IMR-90 (cell line): ENCODE results near the gene TBCE. TPM values are rescaled to one million over a fixed set of nuclear protein-coding genes. Genes with fewer than 3 reads are reported as not detected.
A peak's percentile ranks its signal among the peaks of the same experiment; 100 is the strongest.

Source experiments
- ATAC-seq: fragments of 200-7000 bp; cut with Tn5 transposase; 2 replicates; pipeline ENCODE4 v1.9.1; 2020; ENCODE audit warnings: low read depth, mild to moderate bottlenecking, moderate library complexity
- BruUV-seq: library from RNA; stranded (reverse); fragments of 400-500 nt; replicated peaks from 2 replicates; lab custom pipeline; 2021; lab: Mats Ljungman, UMichigan
- CTCF ChIA-PET: fragments of 300-600 bp; formaldehyde crosslinking; extraction: SDS; loops from one replicate; lab custom pipeline; 2021; ENCODE audit warnings: antibody characterized with exemption; lab: Yijun Ruan, JAX
- POLR2A ChIA-PET: fragments of 300-600 bp; sonication (Branson Sonifier 250); formaldehyde crosslinking; loops from one replicate; lab custom pipeline; 2022; ENCODE audit warnings: antibody characterized with exemption; ENCODE audit not compliant: unreplicated experiment; lab: Charles Lee
- DNase-seq: peaks from one replicate; pipeline ENCODE4 v3.0.0; 2013
- H2AFZ ChIP-seq: replicated peaks from 2 replicates; pipeline ENCODE3; 2013; ENCODE audit warnings: low read length, mild to moderate bottlenecking; ENCODE audit not compliant: poor library complexity
- H2AK5ac ChIP-seq: 2 replicates; pipeline ENCODE4 v1.6.1; 2013; ENCODE audit warnings: low read depth, low read length, inconsistent platforms
- H2AK9ac ChIP-seq: replicated peaks from 2 replicates; pipeline ENCODE3; 2013; ENCODE audit warnings: mild to moderate bottlenecking, low read depth, low read length, moderate library complexity; ENCODE audit not compliant: poor library complexity
- H2BK120ac ChIP-seq: 2 replicates; pipeline ENCODE4 v1.6.1; 2013; ENCODE audit warnings: low read depth, low read length, inconsistent platforms
- H2BK15ac ChIP-seq: 3 replicates; pipeline ENCODE4 v1.6.1; 2013; ENCODE audit warnings: low read depth, low read length, inconsistent platforms
- H2BK20ac ChIP-seq: 2 replicates; pipeline ENCODE4 v1.6.1; 2013; ENCODE audit warnings: low read depth, mild to moderate bottlenecking, inconsistent platforms, low read length, moderate library complexity
- H2BK5ac ChIP-seq: 2 replicates; pipeline ENCODE4 v1.6.1; 2013; ENCODE audit warnings: mild to moderate bottlenecking, low read depth, low read length, inconsistent platforms; ENCODE audit not compliant: poor library complexity, severe bottlenecking
- H3K14ac ChIP-seq: replicated peaks from 2 replicates; pipeline ENCODE4 v1.6.1; 2013; ENCODE audit warnings: low read depth, low read length, inconsistent platforms
- H3K18ac ChIP-seq: 2 replicates; pipeline ENCODE4 v1.6.1; 2013; ENCODE audit warnings: low read depth, low read length, control low read depth
- H3K23ac ChIP-seq: 2 replicates; pipeline ENCODE4 v1.6.1; 2013; ENCODE audit warnings: low read depth, low read length, inconsistent platforms
- H3K27ac ChIP-seq: 2 replicates; pipeline ENCODE4 v1.5.1; 2013; ENCODE audit warnings: mild to moderate bottlenecking, control low read depth, low read length; ENCODE audit not compliant: insufficient read depth
- H3K27me3 ChIP-seq: 2 replicates; pipeline ENCODE4 v1.6.1; 2013; ENCODE audit warnings: low read length; ENCODE audit not compliant: control insufficient read depth, insufficient read depth
- H3K36me3 ChIP-seq: 2 replicates; pipeline ENCODE4 v1.6.1; 2013; ENCODE audit warnings: low read length, mixed read lengths; ENCODE audit not compliant: control insufficient read depth, insufficient read depth
- H3K4ac ChIP-seq: 2 replicates; pipeline ENCODE4 v1.6.1; 2013; ENCODE audit warnings: low read depth, low read length, inconsistent platforms
- H3K4me1 ChIP-seq: 2 replicates; pipeline ENCODE4 v1.6.1; 2013; ENCODE audit warnings: low read length, mixed read lengths; ENCODE audit not compliant: control insufficient read depth, insufficient read depth
- H3K4me2 ChIP-seq: 2 replicates; pipeline ENCODE4 v1.6.1; 2013; ENCODE audit warnings: low read depth, mild to moderate bottlenecking, control low read depth, low read length, moderate library complexity
- H3K4me3 ChIP-seq: 2 replicates; pipeline ENCODE4 v1.5.1; 2013; ENCODE audit warnings: low read depth, mild to moderate bottlenecking, control low read depth, low read length, moderate library complexity; ENCODE audit not compliant: insufficient read depth
- H3K56ac ChIP-seq: 2 replicates; pipeline ENCODE4 v1.6.1; 2013; ENCODE audit warnings: low read length, inconsistent platforms; ENCODE audit not compliant: insufficient read depth; ENCODE audit errors: extremely low read depth
- H3K79me1 ChIP-seq, 2 experiments: 2 replicates each; pipeline ENCODE4 v1.6.1; 2013; ENCODE audit warnings: low read length in 2 of 2, inconsistent platforms in 1 of 2, low read depth in 1 of 2
- H3K9ac ChIP-seq: 2 replicates; pipeline ENCODE4 v1.6.1; 2013; ENCODE audit warnings: low read depth, low read length, control low read depth
- H3K9me1 ChIP-seq: 2 replicates; pipeline ENCODE4 v1.6.1; 2013; ENCODE audit warnings: low read length, inconsistent platforms; ENCODE audit not compliant: insufficient read depth
- H3K9me3 ChIP-seq: 2 replicates; pipeline ENCODE4 v1.6.1; 2013; ENCODE audit warnings: low read length; ENCODE audit not compliant: control insufficient read depth, insufficient read depth
- H4K20me1 ChIP-seq: 2 replicates; pipeline ENCODE4 v1.6.1; 2013; ENCODE audit warnings: low read length, inconsistent platforms; ENCODE audit not compliant: insufficient read depth
- H4K5ac ChIP-seq: 2 replicates; pipeline ENCODE4 v1.6.1; 2013; ENCODE audit warnings: mild to moderate bottlenecking, low read depth, low read length, control low read depth
- H4K8ac ChIP-seq, 2 experiments: 2 replicates each; pipeline ENCODE4 v1.6.1; 2013; ENCODE audit warnings: low read depth in 2 of 2, low read length in 2 of 2, control low read depth in 1 of 2, inconsistent platforms in 1 of 2
- H4K91ac ChIP-seq: 2 replicates; pipeline ENCODE4 v1.6.1; 2013; ENCODE audit warnings: low read depth, low read length, inconsistent platforms; ENCODE audit not compliant: insufficient read depth
- BHLHE40 ChIP-seq: fragments of 150-350 bp; IDR thresholded peaks from 2 replicates; pipeline ENCODE4 v1.6.1; 2016; ENCODE audit warnings: mild to moderate bottlenecking, low read depth, low read length
- CEBPB ChIP-seq: IDR thresholded peaks from 2 replicates; pipeline ENCODE4 v1.6.1; 2012; ENCODE audit warnings: low read depth, low read length, improper control_type of control experiment
- CHD1 ChIP-seq: IDR thresholded peaks from 2 replicates; pipeline ENCODE4 v1.6.1; 2012; ENCODE audit warnings: low read depth, low read length, improper control_type of control experiment
- CTCF ChIP-seq: conservative IDR thresholded peaks from 2 replicates; pipeline ENCODE4 v1.5.1; 2012; ENCODE audit warnings: mild to moderate bottlenecking, low read depth, low read length, improper control_type of control experiment
- ELK1 ChIP-seq: fragments of 150-350 bp; IDR thresholded peaks from 2 replicates; pipeline ENCODE4 v1.6.1; 2016; ENCODE audit warnings: low read depth, mild to moderate bottlenecking, low read length, moderate library complexity, borderline replicate concordance
- FOS ChIP-seq: fragments of 150-350 bp; IDR thresholded peaks from 2 replicates; pipeline ENCODE4 v1.6.1; 2016; ENCODE audit warnings: low read depth, low read length
- MAFK ChIP-seq: IDR thresholded peaks from 2 replicates; pipeline ENCODE4 v1.6.1; 2012; ENCODE audit warnings: low read depth, low read length, improper control_type of control experiment
- MAZ ChIP-seq: IDR thresholded peaks from 2 replicates; pipeline ENCODE4 v1.6.1; 2012; ENCODE audit warnings: low read depth, mild to moderate bottlenecking, low read length, improper control_type of control experiment, moderate library complexity, borderline replicate concordance
- MXI1 ChIP-seq: IDR thresholded peaks from 2 replicates; pipeline ENCODE4 v1.6.1; 2012; ENCODE audit warnings: low read depth, mild to moderate bottlenecking, low read length, moderate library complexity, borderline replicate concordance
- NFE2L2 ChIP-seq: fragments of 150-350 bp; IDR thresholded peaks from 2 replicates; pipeline ENCODE4 v1.6.1; 2016; ENCODE audit warnings: low read depth, mild to moderate bottlenecking, low read length
- POLR2A ChIP-seq: IDR thresholded peaks from 2 replicates; pipeline ENCODE4 v1.6.1; 2012; ENCODE audit warnings: mild to moderate bottlenecking, low read depth, low read length
- RAD21 ChIP-seq: IDR thresholded peaks from 2 replicates; pipeline ENCODE4 v1.6.1; 2012; ENCODE audit warnings: low read length, improper control_type of control experiment
- RCOR1 ChIP-seq: IDR thresholded peaks from 2 replicates; pipeline ENCODE4 v1.6.1; 2012; ENCODE audit warnings: mild to moderate bottlenecking, low read length, improper control_type of control experiment; ENCODE audit not compliant: insufficient replicate concordance
- RFX5 ChIP-seq: IDR thresholded peaks from 2 replicates; pipeline ENCODE4 v1.8.0; 2012; ENCODE audit warnings: low read depth, mild to moderate bottlenecking, low read length, moderate library complexity
- SMC3 ChIP-seq: fragments of 150-350 bp; IDR thresholded peaks from 2 replicates; pipeline ENCODE4 v1.6.1; 2016; ENCODE audit warnings: low read depth, mild to moderate bottlenecking, antibody characterized with exemption, low read length, moderate library complexity
- WGBS, 2 experiments: methylation state at CpG; one replicate each; pipeline versions ENCODE4 v1.1.5 to v1.1.7; 2013; ENCODE audit warnings: missing lambda C conversion rate in 2 of 2; ENCODE audit not compliant: insufficient read length in 1 of 2; ENCODE audit errors: extremely low coverage in 2 of 2; 5-methylcytosine and 5-hydroxymethylcytosine counted together
- dilution Hi-C: fragments of 300-500 bp; cut with HindIII; formaldehyde crosslinking; loops from one replicate; pipeline ENCODE4 v1.14.3; 2018; ENCODE audit warnings: low sequenced_read_pairs; ENCODE audit not compliant: unreplicated experiment
- in situ Hi-C: fragments of 300-500 bp; cut with MboI; formaldehyde crosslinking; loops from 3 replicates; pipeline ENCODE4 v1.14.3; 2019; ENCODE audit warnings: low sequenced_read_pairs, inconsistent platforms, mixed read lengths
- intact Hi-C: fragments of 100-400 bp; cut with micrococcal nuclease; formaldehyde crosslinking; loops from 2 replicates; pipeline ENCODE4 v1.10.0; 2022
- polyA plus RNA-seq, 3 experiments: library from polyadenylated mRNA; depleted of rRNA; stranded (reverse); fragments of >200 nt; gene quantifications; 2 replicates each; pipeline ENCODE4 v1.2.3, GENCODE V29; 2012; ENCODE audit warnings: low replicate concordance in 1 of 3
- total RNA-seq: library from RNA; depleted of rRNA; stranded (reverse); fragments of >200 nt; gene quantifications from 2 replicates; pipeline ENCODE4 v1.2.3, GENCODE V29; 2012
- TF ChIP-seq, protein P1 (sequence below): fragments of 150-350 bp; IDR thresholded peaks from 2 replicates; pipeline ENCODE4 v1.6.1; 2017; ENCODE audit warnings: mild to moderate bottlenecking, antibody characterized with exemption, low read length, low read depth

Gene TBCE
- total and polyA plus RNA-seq, 2 of the 4 experiments (the other 2 are of a cell fraction): 25.3 to 26.7 TPM

DNA sequence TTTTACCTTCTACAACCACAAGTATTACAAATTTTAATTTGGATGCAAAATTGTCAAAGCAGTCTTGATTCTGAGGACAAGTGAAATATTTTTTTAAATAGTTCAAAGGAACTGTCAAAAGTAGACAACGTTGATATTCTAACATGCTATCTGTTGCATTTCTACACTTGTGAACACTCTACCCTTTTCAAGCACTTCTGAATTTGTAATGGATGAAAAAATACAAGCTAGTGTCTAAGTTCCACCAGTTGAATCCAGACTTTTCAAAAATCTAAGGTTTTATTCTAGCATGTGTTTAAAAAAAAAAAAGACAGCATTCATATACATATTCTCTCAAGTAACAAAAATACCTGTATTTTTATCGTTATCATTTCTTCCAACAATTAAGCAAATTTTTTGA, 41.4 kb upstream of the TBCE start:
- no peak overlapping the region for H3K18ac ChIP-seq
- peaks cover 1% of the 10 kb centered on the region; the same call in 1 of the 2 replicates for H3K36me3 ChIP-seq
- H3K27me3 ChIP-seq: no peaks in the 10 kb centered on the region
- no peaks in the 10 kb centered on the region for H3K9me3 ChIP-seq
- ATAC-seq: no peak
- ChIA-PET CTCF (no interaction called here), POLR2A (interaction anchor here (0.5 to 0.6 kb wide), 3 partner anchors 11 to 137 kb away, joined by 3 to 4 read pairs (median 4); no protein-coding TSS in a partner anchor)
- no peak overlapping the region for H2BK20ac ChIP-seq
- no peak overlapping the region for H2AFZ ChIP-seq
- no peaks in the 10 kb centered on the region for H3K4me1 ChIP-seq
- no peak overlapping the region; the same call in 1 of the 2 replicates for H3K56ac ChIP-seq
- H3K4ac ChIP-seq: no peak overlapping the region
- H2BK5ac ChIP-seq: no peak overlapping the region
- H2BK120ac ChIP-seq: no peak overlapping the region
- H3K4me2 ChIP-seq: peak overlapping the region; percentile 70
- in situ Hi-C loops: no loop called here
- TF ChIP-seq MAZ: no peak
- no peak for TF ChIP-seq SMC3
- TF ChIP-seq MAFK: no peak
- TF ChIP-seq CHD1: no peak
- TF ChIP-seq BHLHE40: no peak
- TF ChIP-seq RFX5: no peak
- TF ChIP-seq ELK1: no peak
- TF ChIP-seq MXI1: no peak
- no peak for TF ChIP-seq NFE2L2
- no peak for TF ChIP-seq CEBPB
- TF ChIP-seq CTCF: no peak
- TF ChIP-seq POLR2A: no peak
- no peak for TF ChIP-seq FOS
- no peak for TF ChIP-seq RCOR1
- TF ChIP-seq, protein P1, sequence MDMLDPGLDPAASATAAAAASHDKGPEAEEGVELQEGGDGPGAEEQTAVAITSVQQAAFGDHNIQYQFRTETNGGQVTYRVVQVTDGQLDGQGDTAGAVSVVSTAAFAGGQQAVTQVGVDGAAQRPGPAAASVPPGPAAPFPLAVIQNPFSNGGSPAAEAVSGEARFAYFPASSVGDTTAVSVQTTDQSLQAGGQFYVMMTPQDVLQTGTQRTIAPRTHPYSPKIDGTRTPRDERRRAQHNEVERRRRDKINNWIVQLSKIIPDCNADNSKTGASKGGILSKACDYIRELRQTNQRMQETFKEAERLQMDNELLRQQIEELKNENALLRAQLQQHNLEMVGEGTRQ: no peak
- TF ChIP-seq RAD21: no peak
- H2BK15ac ChIP-seq: no peak overlapping the region
- peaks cover 0 to 37% of the 10 kb centered on the region in 2 experiments; a peak in 3 of 4 replicates for H3K79me1 ChIP-seq
- no peak overlapping the region for H4K5ac ChIP-seq
- H2AK9ac ChIP-seq: no peak overlapping the region
- peaks cover 64% of the 10 kb centered on the region for H4K20me1 ChIP-seq
- no peak overlapping the region for H3K9ac ChIP-seq
- no peak overlapping the region for H3K27ac ChIP-seq
- intact Hi-C loops: no loop called here
- H4K91ac ChIP-seq: no peak overlapping the region
- no peak for DNase-seq
- no peak overlapping the region for H3K14ac ChIP-seq
- BruUV-seq: TSS peak; percentile 18
- H4K8ac ChIP-seq: no peak overlapping the region
- no peak overlapping the region for H2AK5ac ChIP-seq
- H3K9me1 ChIP-seq: no peaks in the 10 kb centered on the region
- H3K4me3 ChIP-seq: no peak overlapping the region
- dilution Hi-C loops: no loop called here
- WGBS, 2 experiments: no CpG with 5 or more reads among the region's 2 CpGs
- peak overlapping the region; percentile 59; the same call in 1 of the 2 replicates for H3K23ac ChIP-seq
